Activated naive CD4-positive, alpha-beta T cell treated with anti-CD3 and anti-CD28 coated beads for 36 hours (primary cell): ENCODE data around the gene P2RY12. TPM values are rescaled to one million over a fixed set of nuclear protein-coding genes. Genes with fewer than 3 reads are reported as not detected.
"Not testable (repeated sequence)": the region's sequence is repeated elsewhere in the genome, so short reads cannot be mapped to it uniquely, and the experiment has no call there.

Experiments used
- CTCF ChIA-PET: fragments of 350-600 bp; sonication (Branson Sonifier 250); formaldehyde crosslinking; loops from one replicate; lab custom pipeline; 2021; ENCODE audit warnings: antibody characterized with exemption; lab: Charles Lee
- DNase-seq: peaks from one replicate; pipeline ENCODE4 v3.0.0-alpha.2; 2020
- H3K27ac Mint-ChIP-seq: one replicate; pipeline ENCODE4 v1.8.0; 2021; ENCODE audit warnings: mild to moderate bottlenecking, mixed read lengths
- H3K27me3 Mint-ChIP-seq: one replicate; pipeline ENCODE4 v1.8.0; 2021; ENCODE audit warnings: low read depth, mixed read lengths
- H3K36me3 Mint-ChIP-seq: one replicate; pipeline ENCODE4 v1.8.0; 2021; ENCODE audit warnings: low read depth, mixed read lengths
- H3K4me1 Mint-ChIP-seq: one replicate; pipeline ENCODE4 v1.8.0; 2021; ENCODE audit warnings: low read depth, mixed read lengths
- H3K4me3 Mint-ChIP-seq: one replicate; pipeline ENCODE4 v1.8.0; 2021; ENCODE audit warnings: mild to moderate bottlenecking, moderate library complexity, mixed read lengths
- H3K9me3 Mint-ChIP-seq: one replicate; pipeline ENCODE4 v1.8.0; 2021; ENCODE audit warnings: mixed read lengths
- intact Hi-C: fragments of 100-400 bp; cut with micrococcal nuclease; formaldehyde crosslinking; loops from one replicate; pipeline ENCODE4 v1.15.1; 2023
- total RNA-seq, 2 experiments: library from RNA; stranded (reverse); gene quantifications; one replicate each; pipeline ENCODE4 v1.2.3, GENCODE V29; 2021

P2RY12 gene
- total RNA-seq, 2 experiments from 2014 or later, result not detected

DNA sequence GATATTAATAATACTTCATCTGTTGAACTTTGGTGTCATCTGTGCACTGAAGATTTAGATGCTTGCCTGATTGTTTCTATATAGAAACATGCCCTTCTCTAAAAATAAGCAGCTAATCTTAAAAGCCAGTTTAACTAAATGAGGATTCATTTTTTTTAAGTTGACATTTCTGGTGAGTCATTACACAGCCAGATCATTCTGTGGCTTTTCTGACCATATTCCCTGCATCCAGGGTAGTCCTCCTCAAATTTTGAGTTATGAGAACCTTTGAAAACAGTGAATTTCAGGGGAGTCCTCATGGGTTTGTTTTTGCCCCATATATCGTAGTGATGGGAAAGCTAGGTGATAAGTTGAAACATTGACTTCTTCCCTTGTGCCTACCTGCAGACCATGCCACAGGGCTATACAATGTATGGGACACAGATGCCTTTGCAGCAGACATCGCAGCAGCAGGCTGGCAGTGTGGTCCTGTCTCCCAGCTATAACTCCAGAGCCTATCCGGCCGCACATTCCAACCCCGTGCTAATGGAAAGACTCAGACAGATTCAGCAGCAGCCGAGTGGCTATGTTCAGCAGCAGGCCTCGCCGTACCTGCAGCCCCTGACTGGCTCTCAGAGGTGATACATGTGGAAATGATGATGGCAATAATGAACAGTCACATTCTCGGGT is 26.5 kb upstream of the P2RY12 start:
- Mint-ChIP-seq H3K9me3 (peaks cover 2% of the 10 kb centered on the region), H3K27ac (no peak overlapping the region), H3K27me3 (no peaks in the 10 kb centered on the region), H3K36me3 (no peaks in the 10 kb centered on the region), H3K4me3 (no peak overlapping the region), H3K4me1 (no peaks in the 10 kb centered on the region)
- DNase-seq, result no peak
- intact Hi-C loops, result no loop called here
- CTCF ChIA-PET, result interaction anchor here (0.7 kb wide), 1 partner anchor 83 kb away, joined by 3 read pairs; no protein-coding TSS in a partner anchor

DNA sequence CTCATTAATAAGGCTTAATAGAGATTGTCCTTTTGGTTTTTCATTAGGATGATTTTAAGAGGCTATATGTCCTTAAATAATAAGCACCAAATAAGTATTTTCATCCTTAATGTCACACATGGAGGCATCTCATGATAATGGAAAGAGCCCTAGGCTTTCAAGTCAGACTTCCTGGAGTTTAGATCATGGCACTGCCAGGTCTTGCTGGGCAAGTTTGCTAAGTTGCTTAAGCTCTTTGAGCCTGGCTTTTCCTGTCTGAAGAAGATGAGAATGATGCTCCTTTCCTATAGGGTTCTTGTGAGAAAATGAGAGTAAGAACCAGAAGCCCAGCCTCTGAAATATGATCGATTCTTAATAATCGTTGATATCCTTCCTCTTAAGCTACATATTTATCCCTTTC is 23.4 kb upstream of the P2RY12 start:
- CTCF ChIA-PET, result interaction anchor here (1.0 kb wide), 1 partner anchor 116 kb away, joined by 3 read pairs; no protein-coding TSS in a partner anchor
- no peak for DNase-seq
- H3K4me3 Mint-ChIP-seq, result no peak overlapping the region
- no peaks in the 10 kb centered on the region for H3K36me3 Mint-ChIP-seq
- H3K4me1 Mint-ChIP-seq, result peaks cover 1% of the 10 kb centered on the region
- peaks cover 2% of the 10 kb centered on the region for H3K9me3 Mint-ChIP-seq
- H3K27me3 Mint-ChIP-seq, result peaks cover 2% of the 10 kb centered on the region
- intact Hi-C loops, result no loop called here
- H3K27ac Mint-ChIP-seq, result no peak overlapping the region

DNA sequence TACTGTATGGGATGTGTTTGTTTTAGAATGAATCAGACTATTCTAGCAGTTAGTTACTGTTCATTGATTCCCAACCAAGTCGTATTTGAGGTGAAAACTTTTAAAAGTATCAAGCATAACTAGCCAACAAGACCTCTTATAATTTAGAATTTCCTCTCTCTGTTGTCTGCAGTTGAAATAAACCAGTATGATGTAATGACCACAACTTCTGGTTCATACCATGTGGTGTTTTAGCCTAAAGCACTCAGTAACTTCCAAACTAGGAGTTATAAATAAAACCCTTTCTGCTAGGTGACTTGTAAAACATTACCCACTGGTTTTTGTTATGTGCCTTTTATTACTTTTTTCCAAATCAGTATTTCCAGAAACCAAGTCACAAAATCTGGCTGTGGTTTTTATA is 19.8 kb upstream of the P2RY12 start:
- H3K27me3 Mint-ChIP-seq, result peaks cover 2% of the 10 kb centered on the region
- H3K27ac Mint-ChIP-seq, result no peak overlapping the region
- H3K4me3 Mint-ChIP-seq, result no peak overlapping the region
- no peaks in the 10 kb centered on the region for H3K9me3 Mint-ChIP-seq
- CTCF ChIA-PET, result no interaction called here
- no peak for DNase-seq
- no peaks in the 10 kb centered on the region for H3K36me3 Mint-ChIP-seq
- intact Hi-C loops, result no loop called here
- H3K4me1 Mint-ChIP-seq, result peaks cover 1% of the 10 kb centered on the region

DNA sequence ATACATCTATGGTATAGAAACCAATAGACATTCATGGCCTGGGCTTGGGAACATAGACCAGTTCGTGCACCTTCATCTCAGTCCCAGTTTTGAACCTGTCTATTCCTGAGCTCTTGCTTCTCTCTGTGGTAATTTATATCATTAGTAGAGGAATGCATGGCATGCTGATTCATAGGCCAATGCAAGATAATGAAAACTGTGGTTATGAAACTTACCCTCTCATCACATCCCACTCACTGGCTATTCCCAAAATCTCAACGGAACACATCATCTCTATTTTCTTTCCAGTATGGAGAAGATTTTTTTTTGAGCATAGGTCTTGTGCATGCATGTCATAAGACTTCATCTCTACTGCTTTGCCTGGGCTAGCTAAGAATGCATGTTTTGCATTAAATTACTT is 18.7 kb upstream of the P2RY12 start:
- intact Hi-C loops, result no loop called here
- Mint-ChIP-seq H3K27me3 (peaks cover 2% of the 10 kb centered on the region), H3K9me3 (no peaks in the 10 kb centered on the region), H3K4me3 (no peak overlapping the region), H3K27ac (no peak overlapping the region), H3K4me1 (peaks cover 1% of the 10 kb centered on the region), H3K36me3 (no peaks in the 10 kb centered on the region)
- CTCF ChIA-PET, result interaction anchor here (0.8 kb wide), 1 partner anchor 11 kb away, joined by 5 read pairs; no protein-coding TSS in a partner anchor
- no peak for DNase-seq

DNA sequence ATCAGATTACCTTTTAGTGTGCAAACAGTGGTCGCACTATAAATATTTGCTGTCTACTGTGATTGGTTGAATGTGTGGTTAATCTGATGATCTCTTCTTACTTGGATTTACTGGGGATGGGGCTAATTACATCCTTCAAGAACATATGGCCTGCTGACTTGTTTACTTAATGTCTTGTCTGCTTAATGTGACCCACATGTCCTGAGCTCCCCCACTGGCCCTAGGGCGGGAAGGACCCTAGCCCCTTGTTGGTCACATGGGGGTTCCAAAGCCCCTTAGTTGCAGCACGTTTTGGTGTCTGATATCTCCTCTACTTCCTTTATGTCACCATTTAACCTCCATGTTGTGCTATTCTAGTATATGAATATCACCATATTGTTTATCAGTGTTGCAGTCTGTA is 17.8 kb upstream of the P2RY12 start:
- Mint-ChIP-seq H3K4me3 (no peak overlapping the region), H3K27ac (no peak overlapping the region), H3K4me1 (peaks cover 1% of the 10 kb centered on the region), H3K27me3 (peaks cover 2% of the 10 kb centered on the region), H3K9me3 (no peaks in the 10 kb centered on the region), H3K36me3 (no peaks in the 10 kb centered on the region)
- intact Hi-C loops, result no loop called here
- CTCF ChIA-PET, result interaction anchor here (0.7 to 0.8 kb wide), 2 partner anchors 10 to 12 kb away, joined by 3 to 5 read pairs; no protein-coding TSS in a partner anchor
- DNase-seq, result no peak

DNA sequence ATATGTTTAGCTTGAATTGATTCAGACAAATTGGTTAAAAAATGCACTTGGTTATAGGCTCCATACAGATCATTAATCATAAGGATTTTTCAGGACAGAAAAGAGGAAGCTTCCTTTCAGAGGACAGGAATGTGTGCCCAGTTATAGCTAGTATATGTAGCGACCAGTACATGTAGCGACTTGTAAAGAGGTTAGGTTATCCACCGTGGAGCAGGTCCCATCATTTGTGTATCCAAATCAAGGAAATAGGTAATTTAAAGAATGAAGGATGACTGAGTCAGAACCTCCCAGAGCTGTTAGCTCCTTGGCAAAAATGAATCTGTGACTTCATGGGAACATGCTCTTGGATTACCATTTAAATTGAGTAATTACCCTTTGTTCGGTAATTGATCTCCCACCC is 15.8 kb upstream of the P2RY12 start:
- DNase-seq, result no peak
- H3K27me3 Mint-ChIP-seq, result peaks cover 2% of the 10 kb centered on the region
- no peak overlapping the region for H3K4me3 Mint-ChIP-seq
- CTCF ChIA-PET, result no interaction called here
- intact Hi-C loops, result no loop called here
- H3K4me1 Mint-ChIP-seq, result peaks cover 1% of the 10 kb centered on the region
- H3K27ac Mint-ChIP-seq, result no peak overlapping the region
- no peaks in the 10 kb centered on the region for H3K36me3 Mint-ChIP-seq
- no peaks in the 10 kb centered on the region for H3K9me3 Mint-ChIP-seq

DNA sequence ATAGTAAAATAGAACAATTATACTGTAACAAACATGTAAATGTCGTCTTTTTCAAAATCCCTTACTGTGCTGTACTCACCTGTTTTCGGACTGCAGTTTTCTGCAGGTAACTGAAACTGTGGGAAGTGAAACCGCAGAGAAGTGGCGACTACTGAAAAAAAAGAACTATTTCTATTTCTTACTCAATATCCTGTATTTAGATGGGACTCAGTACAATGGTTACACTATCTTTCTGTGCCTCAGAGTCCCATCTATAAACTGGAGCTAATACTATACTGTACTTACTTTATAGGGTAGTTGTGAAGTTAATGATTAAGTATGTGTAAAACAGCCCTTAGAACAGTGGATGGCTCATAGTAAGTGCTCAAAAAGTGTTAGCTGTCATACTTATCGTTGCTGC is 14.3 kb upstream of the P2RY12 start:
- H3K27ac Mint-ChIP-seq, result no peak overlapping the region
- H3K4me1 Mint-ChIP-seq, result no peaks in the 10 kb centered on the region
- no peak overlapping the region for H3K4me3 Mint-ChIP-seq
- CTCF ChIA-PET, result no interaction called here
- DNase-seq, result no peak
- no peaks in the 10 kb centered on the region for H3K27me3 Mint-ChIP-seq
- intact Hi-C loops, result no loop called here
- H3K36me3 Mint-ChIP-seq, result no peaks in the 10 kb centered on the region
- H3K9me3 Mint-ChIP-seq, result no peaks in the 10 kb centered on the region

DNA sequence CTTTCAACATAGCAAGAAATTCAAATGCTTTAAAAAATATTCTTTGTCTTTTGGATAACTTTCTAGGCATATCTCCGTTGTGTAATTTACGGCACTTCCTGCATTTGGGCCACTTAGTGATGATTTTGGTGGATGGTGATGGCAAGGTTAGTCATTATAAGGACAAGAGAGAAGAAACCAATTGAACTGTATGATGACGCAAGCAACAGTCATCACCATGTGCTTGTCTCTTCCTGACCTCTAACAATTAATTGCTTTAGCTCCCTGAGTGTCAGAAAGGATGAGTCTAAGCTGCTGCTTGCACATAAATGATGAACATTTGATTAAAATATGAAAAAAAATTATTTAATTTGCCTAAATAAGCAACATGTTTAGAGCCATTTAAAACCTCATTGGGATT is 11.3 kb upstream of the P2RY12 start:
- Mint-ChIP-seq H3K9me3 (no peaks in the 10 kb centered on the region), H3K4me3 (no peak overlapping the region), H3K36me3 (no peaks in the 10 kb centered on the region), H3K27me3 (no peaks in the 10 kb centered on the region), H3K4me1 (no peaks in the 10 kb centered on the region), H3K27ac (no peak overlapping the region)
- CTCF ChIA-PET, result no interaction called here
- intact Hi-C loops, result no loop called here
- no peak for DNase-seq

DNA sequence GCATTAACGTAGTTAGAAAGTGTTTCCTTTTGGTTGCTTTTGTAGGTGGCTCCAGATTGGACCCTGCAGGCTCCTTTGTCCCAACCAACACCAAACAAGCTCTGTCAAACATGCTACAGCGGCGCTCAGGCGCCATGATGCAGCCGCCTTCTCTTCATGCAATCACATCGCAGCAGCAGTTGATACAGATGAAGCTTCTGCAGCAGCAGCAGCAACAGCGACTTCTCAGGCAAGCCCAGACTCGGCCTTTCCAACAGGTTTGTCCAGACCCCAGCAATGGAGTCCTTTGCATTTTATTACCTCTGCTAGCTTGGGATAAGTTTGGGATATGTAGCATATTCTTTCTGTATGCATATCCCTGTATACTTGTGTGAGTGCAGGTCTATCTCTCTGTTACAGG is 10.1 kb upstream of the P2RY12 start:
- Mint-ChIP-seq H3K4me1 (no peaks in the 10 kb centered on the region), H3K4me3 (no peak overlapping the region), H3K27ac (no peak overlapping the region), H3K27me3 (no peaks in the 10 kb centered on the region), H3K36me3 (no peaks in the 10 kb centered on the region), H3K9me3 (no peaks in the 10 kb centered on the region)
- CTCF ChIA-PET, result interaction anchor here (0.6 kb wide), 1 partner anchor 76 kb away, joined by 3 read pairs; no protein-coding TSS in a partner anchor
- intact Hi-C loops, result no loop called here
- no peak for DNase-seq

DNA sequence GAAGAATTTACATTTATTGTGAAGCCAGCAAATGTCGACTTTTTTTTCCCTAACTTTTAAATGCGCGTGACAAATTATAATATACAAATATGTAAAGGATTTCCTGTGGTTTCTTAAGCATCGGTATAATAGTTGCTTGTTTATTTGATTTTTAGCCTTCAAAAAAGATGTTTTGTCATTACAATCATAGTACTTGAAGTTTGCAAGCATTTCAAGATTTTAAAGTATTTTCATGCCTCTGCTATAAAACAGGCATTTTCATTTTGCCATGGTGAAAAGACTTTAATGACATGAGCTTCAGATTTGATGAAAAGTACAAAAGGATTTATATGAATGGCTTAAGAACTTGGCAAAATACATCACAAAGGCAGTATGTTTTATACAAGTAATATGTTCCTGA is 9.4 kb upstream of the P2RY12 start:
- no peak for DNase-seq
- Mint-ChIP-seq H3K4me1 (no peaks in the 10 kb centered on the region), H3K27me3 (no peaks in the 10 kb centered on the region), H3K4me3 (no peak overlapping the region), H3K9me3 (no peaks in the 10 kb centered on the region), H3K36me3 (no peaks in the 10 kb centered on the region), H3K27ac (no peak overlapping the region)
- intact Hi-C loops, result no loop called here
- CTCF ChIA-PET, result interaction anchor here (0.6 kb wide), 1 partner anchor 76 kb away, joined by 3 read pairs; no protein-coding TSS in a partner anchor

DNA sequence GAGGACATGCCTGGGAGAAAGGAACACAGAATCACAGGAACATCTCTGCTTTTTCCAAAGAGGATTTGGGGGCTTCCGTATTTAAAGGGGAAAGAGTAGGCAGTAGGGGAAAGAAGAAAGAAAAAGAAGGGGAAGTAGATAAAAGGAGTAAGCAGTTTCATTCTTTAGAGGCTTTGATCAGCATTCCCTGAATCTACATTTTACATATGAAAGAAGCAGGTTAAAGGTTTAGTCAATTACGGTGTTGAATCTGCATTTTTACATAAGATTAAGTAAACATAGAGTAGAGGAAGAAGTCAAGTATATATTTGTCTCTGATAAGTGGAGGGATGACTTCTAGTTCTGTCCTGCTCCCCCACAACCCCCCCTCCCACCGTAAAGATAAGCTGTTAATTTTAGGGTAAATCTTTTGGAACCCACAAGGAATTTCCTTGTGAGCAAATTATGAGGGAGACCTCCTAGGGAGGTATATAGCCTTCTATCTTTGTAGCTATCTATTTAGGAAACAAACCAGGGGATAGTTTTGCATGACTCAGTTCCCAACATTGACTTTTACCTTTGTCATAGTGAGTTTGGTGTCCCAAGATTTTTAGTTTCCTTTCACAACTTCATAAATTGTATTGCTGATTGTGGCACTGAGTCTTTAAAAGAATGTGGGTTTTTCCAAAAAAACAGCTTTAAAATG is 8.7 kb upstream of the P2RY12 start:
- Mint-ChIP-seq H3K4me1 (no peaks in the 10 kb centered on the region), H3K9me3 (no peaks in the 10 kb centered on the region), H3K27ac (no peak overlapping the region), H3K36me3 (no peaks in the 10 kb centered on the region), H3K4me3 (no peak overlapping the region), H3K27me3 (no peaks in the 10 kb centered on the region)
- intact Hi-C loops, result no loop called here
- DNase-seq, result no peak
- CTCF ChIA-PET, result no interaction called here

DNA sequence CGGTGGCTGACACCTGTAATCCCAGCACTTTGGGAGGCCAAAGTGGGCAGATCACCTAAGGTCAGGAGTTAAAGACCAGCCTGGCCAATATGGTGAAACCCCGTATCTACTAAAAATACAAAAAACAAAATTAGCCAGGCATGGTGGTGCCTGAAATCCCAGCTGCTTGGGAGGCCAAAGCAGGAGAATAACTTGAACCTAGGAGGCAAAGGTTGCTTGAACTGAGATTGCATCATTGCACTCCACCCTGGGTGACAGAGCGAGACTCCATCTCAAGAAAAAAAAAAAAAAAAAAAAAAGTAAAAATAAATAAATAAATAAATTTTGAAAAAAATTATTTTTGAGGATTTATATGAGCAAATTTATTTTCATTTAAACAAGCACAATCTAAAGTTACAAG is 7.6 kb upstream of the P2RY12 start:
- intact Hi-C loops, H3K4me1 Mint-ChIP-seq, H3K27me3 Mint-ChIP-seq, H3K36me3 Mint-ChIP-seq, H3K9me3 Mint-ChIP-seq, DNase-seq, H3K4me3 Mint-ChIP-seq, H3K27ac Mint-ChIP-seq: not testable (repeated sequence)
- CTCF ChIA-PET, result interaction anchor here (0.6 kb wide), 1 partner anchor 11 kb away, joined by 5 read pairs; no protein-coding TSS in a partner anchor

DNA sequence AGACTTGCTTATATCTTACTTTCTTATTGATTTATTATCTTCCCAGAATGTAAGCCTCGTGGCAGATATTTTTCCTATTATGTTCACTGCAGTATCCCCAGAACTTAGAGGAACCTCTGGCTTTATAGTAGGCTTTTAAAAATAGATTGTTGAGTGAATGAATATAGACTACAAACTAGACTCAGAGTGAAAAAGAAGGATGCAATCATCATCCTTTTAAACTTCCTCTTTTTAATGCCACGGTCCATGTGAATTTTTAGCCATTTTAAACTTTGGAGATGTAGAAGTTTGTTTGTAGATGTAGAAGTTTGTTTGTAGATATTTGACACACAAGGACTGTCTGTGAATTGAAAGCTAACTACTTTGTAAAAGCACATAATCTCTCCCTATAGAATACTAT is 7.2 kb upstream of the P2RY12 start:
- Mint-ChIP-seq H3K4me1 (no peaks in the 10 kb centered on the region), H3K4me3 (no peak overlapping the region), H3K27me3 (no peaks in the 10 kb centered on the region), H3K27ac (no peak overlapping the region), H3K9me3 (no peaks in the 10 kb centered on the region), H3K36me3 (no peaks in the 10 kb centered on the region)
- intact Hi-C loops, result no loop called here
- CTCF ChIA-PET, result no interaction called here
- no peak for DNase-seq
